ENCODE data around the gene SS18L1.
"Not testable (repeated sequence)": the region's sequence is repeated elsewhere in the genome, so short reads cannot be mapped to it uniquely, and the experiment has no call there.

The SS18L1 gene, protein sequence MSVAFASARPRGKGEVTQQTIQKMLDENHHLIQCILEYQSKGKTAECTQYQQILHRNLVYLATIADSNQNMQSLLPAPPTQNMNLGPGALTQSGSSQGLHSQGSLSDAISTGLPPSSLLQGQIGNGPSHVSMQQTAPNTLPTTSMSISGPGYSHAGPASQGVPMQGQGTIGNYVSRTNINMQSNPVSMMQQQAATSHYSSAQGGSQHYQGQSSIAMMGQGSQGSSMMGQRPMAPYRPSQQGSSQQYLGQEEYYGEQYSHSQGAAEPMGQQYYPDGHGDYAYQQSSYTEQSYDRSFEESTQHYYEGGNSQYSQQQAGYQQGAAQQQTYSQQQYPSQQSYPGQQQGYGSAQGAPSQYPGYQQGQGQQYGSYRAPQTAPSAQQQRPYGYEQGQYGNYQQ

GRCh38 chr20:62143081-62143956, at the start of gene SS18L1, which contains the start of gene PSMA7:
SS18L1 (plus strand) TSS chr20:62143769; CDS start chr20:62143821, 52 bp downstream.
PSMA7 (minus strand) TSS chr20:62143394; CDS start chr20:62143303, 91 bp downstream.
- peak; percentile 58 to 67 for DNase-seq (ENCODE audit: low read depth in 2 of 2)

DNA sequence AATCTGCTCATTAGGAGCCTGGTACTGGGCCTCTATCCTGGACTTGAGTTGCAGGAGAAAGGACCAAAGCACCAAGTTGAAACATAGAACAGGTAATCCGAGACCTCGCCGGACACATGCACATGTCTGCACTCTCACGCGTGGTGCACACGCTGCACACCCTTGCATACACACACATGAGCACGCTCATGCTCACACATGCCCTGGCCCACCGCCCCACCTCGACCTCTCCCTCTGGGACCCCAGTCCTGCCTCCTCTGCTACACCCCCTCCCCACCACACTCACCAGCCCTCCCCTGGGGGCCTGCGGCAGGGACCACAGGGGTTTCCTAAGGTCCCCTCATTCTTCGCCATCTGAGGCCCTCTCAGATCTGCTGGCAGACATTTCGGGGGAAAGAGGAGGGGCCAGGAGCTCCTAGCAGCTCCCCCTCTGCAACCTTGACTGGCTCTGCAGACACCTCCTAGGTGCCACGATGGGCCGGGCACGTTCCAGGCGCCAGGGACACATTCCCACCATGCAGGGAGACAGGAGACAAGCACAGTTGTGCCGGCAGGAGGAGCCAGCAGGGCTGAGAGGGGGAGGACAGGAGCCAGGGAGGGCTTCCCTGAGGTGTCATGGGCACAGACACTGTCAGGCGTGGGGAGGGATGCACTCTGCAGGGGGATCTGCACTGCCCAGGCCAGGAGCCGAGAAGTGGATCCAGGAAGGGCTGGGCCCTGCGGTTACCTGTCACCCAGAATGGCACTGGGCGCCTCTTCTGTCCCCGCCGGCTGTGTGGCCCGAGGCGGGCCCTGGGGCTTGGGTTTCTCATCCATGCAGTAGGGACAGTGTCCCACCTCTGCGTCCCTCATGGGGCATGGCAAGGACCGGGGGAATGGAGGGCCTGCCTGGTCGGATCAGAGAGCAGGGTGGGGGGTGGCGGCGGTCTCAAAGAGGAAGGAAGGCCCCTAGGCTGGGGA, 46.9 kb upstream of the SS18L1 start:
- no peak for DNase-seq (ENCODE audit: low read depth in 2 of 2)

DNA sequence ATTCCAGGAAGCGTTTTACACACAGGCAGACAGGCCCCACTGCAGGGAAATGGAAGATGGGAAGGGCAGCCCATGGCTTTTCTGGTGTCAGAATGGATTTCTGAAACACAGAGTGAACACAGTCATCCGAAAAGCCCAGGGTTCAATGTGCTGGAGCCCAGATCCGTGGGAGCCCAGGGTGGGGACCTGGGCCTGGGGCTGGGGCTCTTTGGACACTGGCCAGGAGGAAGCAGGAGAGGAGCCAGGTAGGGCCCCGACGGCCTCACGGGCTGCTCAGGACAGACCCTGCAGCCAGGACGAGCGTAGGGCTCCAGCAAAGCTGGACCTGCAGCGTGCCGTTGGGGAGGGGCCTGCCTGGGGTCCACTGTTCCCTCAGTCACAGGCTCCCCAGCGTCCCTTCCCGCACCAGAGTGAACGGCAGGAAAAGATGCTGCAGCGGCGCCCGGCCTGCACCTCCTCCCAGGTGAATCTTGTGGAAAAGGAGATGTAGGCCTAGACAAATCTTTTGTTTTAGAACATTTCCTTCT, 45.6 kb upstream of the SS18L1 start:
- DNase-seq (ENCODE audit: low read depth in 2 of 2): no peak

- DNase-seq (ENCODE audit: low read depth in 2 of 2): no peak
These were observed 42.5 kb upstream of the SS18L1 start for GRCh38 chr20:62101078-62101477.

DNA sequence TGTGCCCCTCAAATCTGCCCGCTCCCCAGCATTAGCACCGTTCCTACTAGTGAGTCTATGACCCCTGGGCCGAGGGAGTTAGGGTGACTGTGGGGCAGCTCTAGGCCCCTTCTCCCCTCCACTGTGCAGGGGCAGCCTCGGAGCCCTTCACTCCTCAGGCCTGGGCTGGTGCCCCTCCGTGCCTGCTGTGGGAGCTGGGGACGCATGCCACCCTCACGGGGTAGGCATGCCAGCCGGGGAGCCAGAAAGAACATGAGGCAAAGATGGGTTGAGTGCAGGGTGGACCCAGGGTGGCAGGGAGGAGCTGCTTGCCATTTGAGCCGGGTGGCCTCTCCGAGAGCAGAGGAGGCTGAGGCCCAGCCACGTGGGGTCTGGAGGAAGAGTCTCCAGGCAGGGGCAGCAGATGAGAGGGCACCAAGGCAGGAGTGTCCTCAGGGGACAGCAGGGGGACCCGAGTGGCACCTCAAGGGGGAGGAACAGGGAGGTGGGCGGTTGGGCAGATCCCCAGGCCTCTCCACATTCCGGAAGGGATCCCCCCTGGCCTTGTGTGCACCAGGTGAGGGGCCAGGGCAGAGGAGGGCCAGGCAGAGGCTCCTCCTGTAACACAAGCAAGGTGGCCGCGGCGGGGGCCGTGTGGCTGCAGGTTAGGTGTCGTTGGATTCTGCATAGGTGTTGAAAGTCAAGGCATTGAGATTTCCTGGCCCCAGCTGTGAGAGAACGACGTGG, 39.9 kb upstream of the SS18L1 start:
- DNase-seq (ENCODE audit: low read depth in 2 of 2): no peak

DNA sequence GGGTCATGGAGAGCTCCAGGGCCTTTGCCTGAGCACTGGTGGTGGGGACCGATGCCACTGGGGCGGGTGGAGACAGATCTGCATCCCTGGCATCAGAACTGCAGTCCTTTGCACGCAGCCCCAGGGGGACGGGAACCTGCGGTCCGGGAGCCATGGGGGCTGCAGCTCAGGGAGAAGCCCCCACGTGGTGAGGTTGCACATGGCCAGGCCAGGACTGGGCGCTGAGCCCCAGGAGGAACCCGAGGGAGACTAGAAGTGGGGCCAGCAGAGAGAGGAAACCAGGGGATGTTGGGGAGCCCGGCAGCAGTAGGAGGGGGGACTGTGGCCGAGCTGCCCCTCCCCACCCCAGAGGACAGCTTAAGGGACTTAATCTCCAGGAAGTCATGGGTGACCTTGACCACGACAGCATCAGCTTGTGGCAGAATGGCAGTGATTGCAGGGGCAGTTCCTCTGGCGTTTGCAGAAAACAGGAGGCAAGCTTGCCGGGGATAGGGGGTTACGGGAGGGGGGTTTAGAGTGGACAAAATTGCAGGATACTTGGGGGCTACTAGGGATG, 39.3 kb upstream of the SS18L1 start:
- no peak for DNase-seq (ENCODE audit: low read depth in 2 of 2)

DNA sequence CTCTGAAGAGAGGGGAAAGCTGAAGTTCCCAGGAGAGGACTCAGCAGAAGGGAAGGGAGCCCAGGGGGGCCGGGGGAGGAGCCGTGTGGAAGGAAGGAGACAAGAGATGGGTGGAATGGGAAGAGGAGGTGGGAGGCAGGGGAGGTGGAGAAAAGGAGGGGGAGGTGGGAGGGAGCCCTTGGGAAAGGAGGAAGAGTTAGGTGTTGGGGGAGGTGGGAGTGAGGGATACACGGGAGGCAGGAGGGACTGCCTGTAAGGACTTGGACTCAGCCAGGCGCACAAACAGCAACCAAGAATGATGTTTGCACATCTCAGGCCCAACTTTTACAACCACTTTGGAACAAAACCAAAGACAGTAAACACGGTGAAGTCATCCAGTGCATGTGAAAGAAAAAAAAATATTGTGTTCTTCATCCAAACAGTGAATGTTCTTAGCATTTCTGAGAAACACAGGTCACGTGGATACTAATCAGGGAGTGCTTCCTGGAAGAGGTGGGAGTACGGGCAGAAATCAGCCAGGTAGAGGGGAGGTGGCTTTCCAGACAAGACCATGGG, 38.7 kb upstream of the SS18L1 start:
- no peak for DNase-seq (ENCODE audit: low read depth in 2 of 2)

GRCh38 chr20:62105592-62105991, 38.0 kb upstream of the SS18L1 start:
- DNase-seq (ENCODE audit: low read depth in 2 of 2): no peak

- no peak for DNase-seq (ENCODE audit: low read depth in 2 of 2)
These were observed 32.4 kb upstream of the SS18L1 start for GRCh38 chr20:62111148-62111547.

DNA sequence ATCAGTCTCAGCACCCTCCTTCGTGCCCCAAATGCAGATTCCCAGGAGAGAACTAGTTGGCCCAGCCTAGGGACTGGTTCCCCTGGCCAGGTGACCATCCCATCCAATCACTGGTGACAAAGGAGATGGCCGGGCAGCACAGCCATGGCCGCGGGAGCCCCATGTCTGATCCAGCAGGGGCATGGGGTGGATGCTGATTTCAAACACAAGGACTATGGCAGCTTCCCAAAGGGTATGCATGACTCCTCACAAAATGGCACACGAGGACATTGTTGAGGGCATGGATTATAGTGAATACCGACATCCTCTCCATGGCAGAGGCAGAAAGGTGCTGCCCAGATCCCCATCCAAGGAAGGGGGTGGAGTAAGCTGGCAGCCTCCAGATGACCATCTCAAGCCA, 31.2 kb upstream of the SS18L1 start:
- DNase-seq (ENCODE audit: low read depth in 2 of 2): no peak

DNA sequence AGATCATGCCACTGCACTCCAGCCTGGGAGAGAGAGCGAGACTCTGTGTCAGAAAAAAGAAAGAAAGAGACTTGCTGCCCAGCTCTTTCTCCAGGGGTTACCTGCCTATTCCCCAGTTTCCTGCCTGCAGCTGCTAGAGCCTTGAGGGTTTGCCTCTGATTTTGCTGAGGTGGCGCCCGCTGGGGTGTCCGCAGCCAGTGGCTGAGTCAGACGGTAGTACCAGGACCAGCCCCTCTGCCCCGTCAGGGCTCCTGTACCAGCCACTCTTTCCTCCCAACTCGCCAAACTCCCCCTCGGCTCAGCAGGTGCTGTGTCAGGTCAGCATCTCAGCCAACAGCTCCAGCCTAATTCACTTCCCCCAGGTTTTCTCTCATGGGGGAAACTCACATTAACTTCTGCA, 28.7 kb upstream of the SS18L1 start:
- no peak for DNase-seq (ENCODE audit: low read depth in 2 of 2)

DNA sequence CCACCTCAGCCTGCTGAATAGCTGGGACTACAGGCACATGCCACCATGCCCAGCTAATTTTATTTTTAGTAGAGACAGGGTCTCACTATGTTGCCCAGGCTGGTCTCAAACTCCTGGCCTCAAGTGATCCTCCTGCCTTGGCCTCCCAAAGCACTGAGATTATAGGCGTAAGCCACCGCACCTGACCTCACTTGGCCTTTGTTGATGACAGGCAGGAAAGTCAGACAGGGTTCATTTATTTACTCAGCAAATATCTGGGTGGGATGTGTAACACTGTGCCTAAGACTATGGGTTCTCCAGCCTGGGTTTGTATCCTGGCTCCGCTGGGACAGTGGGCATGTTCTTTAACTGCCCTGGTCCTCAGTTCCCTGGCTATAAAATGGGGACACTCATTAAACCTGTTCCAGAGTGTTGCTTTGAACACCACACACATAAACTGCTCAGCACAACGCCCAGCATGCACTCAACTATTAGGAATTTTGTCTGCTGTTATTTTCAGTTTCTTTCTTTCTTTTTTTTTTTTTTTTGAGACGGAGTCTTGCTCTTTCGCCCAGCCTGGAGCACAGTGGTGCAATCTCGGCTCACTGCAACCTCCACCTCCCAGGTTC, 27.7 kb upstream of the SS18L1 start:
- DNase-seq (ENCODE audit: low read depth in 2 of 2): not testable (repeated sequence)

GRCh38 chr20:62116558-62117361, 26.8 kb upstream of the SS18L1 start:
- DNase-seq (ENCODE audit: low read depth in 2 of 2): no peak

- DNase-seq (ENCODE audit: low read depth in 2 of 2): no peak
These were observed 26.3 kb upstream of the SS18L1 start for GRCh38 chr20:62117362-62117646.

DNA sequence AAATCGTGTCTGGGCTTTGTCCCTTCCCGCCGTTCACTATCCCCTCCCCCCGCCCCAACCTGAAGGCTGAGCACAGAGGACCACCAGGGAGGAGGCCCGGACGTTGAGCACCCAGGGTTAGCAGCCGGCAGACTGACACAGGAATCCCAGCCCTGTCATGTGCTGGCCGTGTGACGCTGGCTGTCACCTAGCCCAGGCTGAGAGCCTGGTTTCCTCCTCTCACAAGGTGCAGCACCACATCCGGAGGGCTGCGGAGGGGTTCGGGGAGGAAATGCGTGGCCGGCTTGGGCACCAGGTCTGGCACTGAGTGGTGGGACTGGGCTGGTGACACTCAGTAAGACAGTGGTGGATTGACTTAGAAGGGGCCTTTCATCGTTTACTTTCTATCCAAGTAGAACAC, 25.9 kb upstream of the SS18L1 start:
- no peak for DNase-seq (ENCODE audit: low read depth in 2 of 2)

DNA sequence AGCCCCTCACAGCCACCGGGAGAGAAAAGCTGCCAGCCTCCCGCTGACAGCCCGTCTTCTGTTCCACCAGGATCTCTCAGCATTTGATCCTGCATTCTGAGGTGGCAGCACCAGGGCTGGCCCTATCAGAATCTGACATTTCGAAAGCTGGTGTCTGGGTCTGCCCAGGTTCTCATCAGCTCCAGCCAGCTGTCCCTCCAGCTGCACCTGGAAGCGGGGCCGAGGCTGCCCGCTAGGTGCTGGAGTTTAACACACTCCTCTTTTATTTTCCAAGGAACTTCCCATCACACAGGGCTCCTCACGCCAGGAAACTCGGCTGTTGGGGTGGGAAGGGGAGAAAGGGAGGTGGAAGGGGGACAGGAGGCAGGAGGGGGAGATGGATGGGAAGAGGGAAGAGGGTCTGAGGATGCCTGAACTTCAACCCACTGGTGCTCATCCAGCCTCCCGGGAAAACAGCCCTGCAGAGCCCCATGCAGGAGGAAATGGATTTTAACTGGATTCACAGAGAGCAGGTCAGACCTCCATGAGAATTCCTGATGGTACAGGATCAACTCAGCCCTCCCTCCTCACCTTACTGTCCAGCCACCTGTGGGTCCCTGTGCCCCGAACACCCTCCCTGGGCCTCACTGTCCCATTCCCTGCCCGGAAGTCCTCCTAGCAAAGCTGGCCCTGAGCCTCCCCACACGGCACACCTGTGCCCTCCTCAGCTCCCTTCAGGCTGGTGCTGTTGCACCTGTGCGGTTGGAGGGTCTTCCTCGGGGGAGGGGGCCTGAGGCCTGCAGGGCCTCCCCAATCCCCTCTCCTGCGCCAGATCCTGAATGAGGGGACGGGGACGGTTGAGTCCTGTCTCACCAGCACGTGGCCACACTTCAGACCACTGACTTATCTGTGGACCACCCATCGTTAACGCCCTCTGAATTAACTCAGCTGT, 25.2 kb upstream of the SS18L1 start:
- no peak for DNase-seq (ENCODE audit: low read depth in 2 of 2)

DNA sequence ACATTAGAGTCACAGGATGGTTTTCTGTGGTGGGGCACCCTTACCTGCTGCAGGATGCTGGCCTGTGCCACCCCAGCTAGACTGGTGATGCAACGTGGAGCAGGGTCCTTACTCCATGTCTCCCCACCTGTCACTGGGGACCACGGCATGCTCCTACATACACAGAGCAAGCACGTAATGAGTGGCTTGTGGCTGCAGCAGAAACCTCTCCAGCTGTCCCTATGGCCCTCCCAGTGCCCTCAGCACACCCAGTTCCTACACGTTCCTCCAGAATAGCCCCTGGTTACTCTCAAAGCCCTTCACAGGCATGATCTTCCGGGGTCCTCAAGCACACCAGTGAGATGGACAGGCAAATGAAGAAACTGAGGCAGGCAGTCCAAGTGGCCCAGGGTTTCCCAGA, 24.5 kb upstream of the SS18L1 start:
- DNase-seq (ENCODE audit: low read depth in 2 of 2): no peak
